GM12891 (cell line): ENCODE measurements around the gene SMAD1.

Experiments
- DNase-seq: peaks from one replicate; pipeline ENCODE4 v3.0.0; 2011; ENCODE audit warnings: low spot score; ENCODE audit not compliant: insufficient read length
- FAIRE-seq: peaks from 2 replicates; lab custom pipeline; 2011; peaks lifted over from hg19 to GRCh38; lab: Jason Lieb, UNC
- PAX5 ChIP-seq: IDR thresholded peaks from 2 replicates; pipeline ENCODE4 v1.6.1; 2011; ENCODE audit warnings: low read length, moderate library complexity, mild to moderate bottlenecking; ENCODE audit not compliant: insufficient read depth, severe bottlenecking
- POLR2A ChIP-seq: IDR thresholded peaks from 2 replicates; pipeline ENCODE4 v1.6.1; 2011; ENCODE audit warnings: low read depth, low read length, control low read depth
- POLR2AphosphoS5 ChIP-seq: IDR thresholded peaks from 2 replicates; pipeline ENCODE4 v1.6.1; 2011; ENCODE audit warnings: low read depth, low read length, control low read depth
- POU2F2 ChIP-seq: IDR thresholded peaks from 2 replicates; pipeline ENCODE4 v1.6.1; 2011; ENCODE audit warnings: low read depth, mild to moderate bottlenecking, control low read depth, low read length, moderate library complexity
- SPI1 ChIP-seq: IDR thresholded peaks from 2 replicates; pipeline ENCODE4 v1.6.1; 2011; ENCODE audit warnings: low read depth, low read length, control low read depth
- TAF1 ChIP-seq: IDR thresholded peaks from 2 replicates; pipeline ENCODE4 v1.6.1; 2011; ENCODE audit warnings: low read depth, low read length, control low read depth

SMAD1 gene

GRCh38 chr4:145452447-145453162 lies 29.0 kb upstream of the SMAD1 start:
- no peak for TF ChIP-seq SPI1
- no peak for TF ChIP-seq POLR2A
- FAIRE-seq: no peak
- no peak for DNase-seq

- FAIRE-seq (no peak), DNase-seq (no peak)
- no peak for TF ChIP-seq SPI1
Observed at GRCh38 chr4:145453163-145453520, 28.5 kb upstream of the SMAD1 start.

- no peak for DNase-seq
Observed at GRCh38 chr4:145473203-145473602, 8.4 kb upstream of the SMAD1 start.

GRCh38 chr4:145480257-145480656 lies 1.4 kb upstream of the SMAD1 start:
- TF ChIP-seq TAF1 (no peak), POLR2A (no peak), SPI1 (0 out of 2 replicates have a peak, but pooled peaks have one; percentile 51)
- FAIRE-seq (peak; percentile 69), DNase-seq (no peak)

More at GRCh38 chr4:145473203-145473602, 8.4 kb upstream of the SMAD1 start:
- TF ChIP-seq TAF1 (no peak), POLR2A (no peak), PAX5 (no peak), POU2F2 (no peak), POLR2AphosphoS5 (no peak), SPI1 (no peak)
- no peak for FAIRE-seq

- no peak for DNase-seq
- TF ChIP-seq POLR2AphosphoS5: no peak
- no peak for TF ChIP-seq TAF1
- no peak for TF ChIP-seq SPI1
- no peak for TF ChIP-seq POU2F2
- no peak; the same call in 1 of the 2 replicates for TF ChIP-seq POLR2A
- no peak for TF ChIP-seq PAX5
- FAIRE-seq: no peak
Observed at GRCh38 chr4:145481942-145482208, 222 bp downstream of the SMAD1 start.

- TF ChIP-seq POLR2A (peak; percentile 19; the same call in 1 of the 2 replicates), POLR2AphosphoS5 (no peak), POU2F2 (peak; percentile 74; the same call in 1 of the 2 replicates)
- DNase-seq (peak; percentile 38), FAIRE-seq (peak; percentile 88)
Observed at GRCh38 chr4:145482209-145483037, 770 bp downstream of the SMAD1 start.

GRCh38 chr4:145483514-145483913 lies 1.9 kb downstream of the SMAD1 start:
- DNase-seq: no peak
- no peak for FAIRE-seq
- TF ChIP-seq POLR2AphosphoS5 (no peak), SPI1 (no peak), POU2F2 (no peak), TAF1 (no peak), POLR2A (no peak), PAX5 (no peak)

GRCh38 chr4:145484225-145484846 lies 2.7 kb downstream of the SMAD1 start:
- TF ChIP-seq POLR2AphosphoS5 (no peak), POLR2A (no peak), SPI1 (no peak), PAX5 (no peak), POU2F2 (no peak), TAF1 (no peak)
- DNase-seq (no peak), FAIRE-seq (no peak)

- no peak for FAIRE-seq
- TF ChIP-seq POLR2AphosphoS5 (no peak), SPI1 (no peak), PAX5 (no peak), POU2F2 (no peak), POLR2A (no peak), TAF1 (no peak)
- no peak for DNase-seq
Observed at GRCh38 chr4:145485120-145485519, 3.5 kb downstream of the SMAD1 start.

- no peak for TF ChIP-seq POU2F2
- no peak for TF ChIP-seq TAF1
- no peak for TF ChIP-seq PAX5
- no peak for TF ChIP-seq POLR2A
- TF ChIP-seq SPI1: no peak
- no peak for TF ChIP-seq POLR2AphosphoS5
- FAIRE-seq (no peak), DNase-seq (no peak)
Observed at GRCh38 chr4:145486603-145487002, 5.0 kb downstream of the SMAD1 start.
